Activated CD4-positive, alpha-beta T cell treated with anti-CD3 and anti-CD28 coated beads, Interleukin-2, amount 50 U/mL, for 1 hour (primary cell): ENCODE data around the gene CSNK2A2.
A peak's percentile ranks its signal among the peaks of the same experiment; 100 is the strongest.

Source experiments
- DNase-seq: peaks from one replicate; pipeline ENCODE4 v3.0.0-alpha.2; 2020

The CSNK2A2 gene

DNA sequence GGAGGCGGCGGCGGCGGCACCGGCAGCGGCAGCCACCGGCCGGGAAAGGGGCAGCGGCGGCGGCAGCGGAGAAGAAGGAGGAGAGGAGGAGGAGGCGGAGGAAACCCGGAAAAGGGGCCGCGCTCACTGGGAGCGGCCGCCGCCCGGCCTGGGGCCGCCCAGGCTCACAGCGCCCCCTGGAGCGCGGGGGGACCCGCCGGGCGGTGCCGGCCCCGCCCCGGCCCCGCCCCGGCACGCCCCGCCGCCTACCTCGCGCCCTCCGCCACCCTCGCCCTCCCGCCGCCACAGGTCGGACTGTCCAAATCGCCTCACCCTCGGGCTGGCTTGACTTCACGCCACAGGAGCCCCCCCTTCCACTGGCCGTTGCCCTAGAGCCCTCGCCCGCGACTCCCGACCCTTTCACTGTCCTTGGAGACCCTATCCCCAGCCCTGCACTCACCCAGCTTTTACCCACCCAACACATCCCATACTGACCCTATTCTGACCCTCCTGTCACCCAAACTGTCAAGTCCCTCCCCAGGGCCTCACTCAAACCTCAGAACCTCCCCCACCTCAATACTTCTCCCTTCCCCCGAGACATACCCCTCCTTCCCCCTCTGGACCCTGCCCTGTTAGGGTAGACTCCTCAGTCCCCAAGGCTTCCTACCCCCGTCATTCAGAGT, at the start of gene CSNK2A2:
TSS of gene CSNK2A2 (minus strand) at position 85 of the 662 bp plus-strand sequence. CDS start 370 bp downstream, outside the sequence.
- peak; percentile 68 for DNase-seq

DNA sequence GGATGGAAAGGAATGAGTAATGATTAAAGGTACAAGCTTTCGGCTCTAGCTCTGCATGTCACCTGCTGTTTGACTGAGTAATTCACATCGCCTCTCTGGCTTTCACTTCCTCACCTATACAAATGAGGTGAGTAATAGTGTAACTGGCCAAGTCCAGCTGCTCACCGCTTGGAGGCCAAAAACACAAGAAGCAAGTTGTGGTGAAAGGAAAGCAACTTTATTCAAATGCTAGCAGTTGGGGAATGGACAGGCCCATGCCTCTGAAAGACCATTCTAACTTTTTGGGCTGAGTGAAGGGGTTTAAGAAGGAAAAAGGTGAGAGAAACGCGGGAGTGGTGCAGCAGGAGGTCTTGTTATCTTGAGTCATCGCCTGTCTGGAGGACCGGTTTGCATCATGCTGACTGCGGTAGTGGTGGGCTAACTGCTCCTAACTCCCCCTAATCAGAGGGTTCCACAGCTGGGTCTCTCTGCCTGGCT, 45.7 kb upstream of the CSNK2A2 start:
- no peak for DNase-seq

DNA sequence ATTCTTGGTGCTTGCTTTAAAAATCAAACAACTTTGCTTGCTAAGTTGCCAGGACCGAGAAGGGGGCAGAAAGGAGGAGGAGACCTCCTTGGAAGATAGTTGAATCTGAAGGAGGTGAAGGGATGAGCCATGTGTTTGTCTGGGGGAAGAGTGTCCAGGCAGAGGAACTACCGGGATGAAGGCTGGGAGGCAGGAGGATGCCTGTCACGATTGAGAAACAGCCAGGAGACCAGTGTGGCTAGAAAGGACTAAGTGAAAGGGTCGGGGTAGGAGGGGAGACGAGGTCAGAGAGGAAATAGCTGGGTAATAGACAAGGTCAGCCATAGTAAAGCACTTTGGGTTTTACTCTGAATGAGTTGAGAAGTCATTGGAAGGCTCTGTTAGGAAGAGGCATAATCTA, 38.9 kb upstream of the CSNK2A2 start:
- no peak for DNase-seq

DNA sequence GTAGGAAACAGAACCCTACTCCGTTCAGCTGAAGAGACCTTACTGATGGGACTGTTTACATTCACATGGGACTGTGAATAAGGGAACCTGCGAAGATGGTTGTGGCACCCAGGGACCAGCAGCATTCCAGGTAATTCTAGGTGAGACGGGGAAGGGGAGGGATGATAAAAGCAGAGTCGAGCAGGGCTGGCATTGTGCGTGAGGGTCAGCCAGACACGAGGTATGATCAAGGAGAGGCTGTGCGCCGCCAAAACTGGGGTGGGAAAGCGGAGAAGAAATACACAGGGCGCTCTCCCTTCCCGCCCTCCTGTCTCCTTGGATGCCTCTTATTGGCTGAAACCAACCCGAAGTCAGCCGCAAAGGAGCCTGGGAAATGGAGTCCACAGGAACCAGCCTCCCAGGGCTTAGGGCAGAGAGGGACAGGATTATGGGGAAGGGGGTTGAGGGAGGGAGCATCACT, 38.4 kb upstream of the CSNK2A2 start:
- peak; percentile 60 for DNase-seq

DNA sequence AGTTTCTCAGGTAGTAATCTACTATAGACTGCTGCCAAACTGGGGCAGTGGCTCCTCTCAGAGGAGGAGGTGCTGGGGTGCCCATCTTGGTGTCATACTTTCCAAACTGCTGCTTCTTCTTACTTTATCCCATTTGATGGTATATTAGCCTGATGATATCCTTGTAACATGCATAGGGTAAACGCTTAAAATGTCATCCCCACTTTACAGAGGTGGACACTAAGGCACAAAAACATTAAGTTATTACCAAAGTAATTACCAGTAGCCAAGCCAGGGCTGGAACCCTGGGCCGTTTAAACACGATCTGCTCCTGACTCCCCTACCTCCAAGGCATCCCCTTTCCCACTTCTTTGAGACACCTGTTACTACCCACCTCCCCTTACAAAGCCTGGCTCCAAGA, 37.8 kb upstream of the CSNK2A2 start:
- DNase-seq, result no peak

DNA sequence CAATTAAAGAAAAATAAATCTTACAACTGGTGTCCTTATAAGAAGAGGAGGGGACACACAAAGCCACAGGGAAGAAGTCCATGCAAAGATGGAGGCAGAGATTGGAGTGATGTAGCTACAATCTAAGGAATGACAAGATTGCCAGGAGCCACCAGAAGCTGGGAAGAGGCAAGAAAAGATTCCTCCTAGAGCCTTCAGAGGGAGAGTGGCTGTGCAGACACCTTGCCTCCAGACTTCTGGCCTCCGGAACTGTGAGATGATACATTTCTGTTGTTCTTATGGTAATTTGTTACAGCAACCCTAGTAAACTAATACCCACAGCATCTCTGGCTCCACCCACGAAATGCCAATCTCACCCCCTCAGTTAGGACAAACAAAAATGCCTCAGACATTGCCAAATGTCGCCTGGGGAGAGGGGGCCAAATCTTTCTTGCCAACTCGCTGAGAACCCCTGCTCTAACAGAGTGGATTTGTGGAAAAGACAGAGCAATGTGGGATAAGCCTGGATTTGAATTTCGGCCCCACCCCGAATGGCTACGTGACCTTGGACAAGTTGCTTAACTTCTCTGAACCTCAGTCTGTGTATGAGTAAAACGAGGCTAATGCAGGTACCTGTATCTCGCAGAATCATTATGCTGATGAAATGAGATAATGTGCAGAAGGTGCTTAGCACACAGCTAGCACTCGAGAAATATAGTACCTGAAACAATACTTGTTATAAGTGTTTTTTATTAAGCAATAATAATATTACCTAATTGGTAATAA, 37.1 kb upstream of the CSNK2A2 start:
- DNase-seq, result no peak

DNA sequence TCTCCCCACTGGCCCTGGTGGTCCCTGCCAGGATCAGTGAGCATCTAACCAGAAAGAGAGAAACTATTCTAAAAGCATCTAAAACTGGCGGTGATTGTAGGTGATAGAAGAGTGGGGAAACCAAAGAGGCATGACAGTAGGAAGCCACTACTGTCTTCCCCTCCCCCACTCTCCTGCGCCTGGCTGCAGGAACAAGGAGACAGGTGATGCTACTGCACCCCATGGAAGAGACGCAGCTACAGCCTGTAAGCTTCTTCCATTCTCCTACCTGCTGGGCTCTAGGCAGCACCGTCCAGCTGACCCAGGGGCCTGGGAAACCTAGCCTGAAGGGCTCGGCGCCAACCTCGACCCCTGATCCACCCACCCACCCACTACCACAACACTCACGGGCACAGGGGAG, 32.4 kb upstream of the CSNK2A2 start:
- no peak for DNase-seq

DNA sequence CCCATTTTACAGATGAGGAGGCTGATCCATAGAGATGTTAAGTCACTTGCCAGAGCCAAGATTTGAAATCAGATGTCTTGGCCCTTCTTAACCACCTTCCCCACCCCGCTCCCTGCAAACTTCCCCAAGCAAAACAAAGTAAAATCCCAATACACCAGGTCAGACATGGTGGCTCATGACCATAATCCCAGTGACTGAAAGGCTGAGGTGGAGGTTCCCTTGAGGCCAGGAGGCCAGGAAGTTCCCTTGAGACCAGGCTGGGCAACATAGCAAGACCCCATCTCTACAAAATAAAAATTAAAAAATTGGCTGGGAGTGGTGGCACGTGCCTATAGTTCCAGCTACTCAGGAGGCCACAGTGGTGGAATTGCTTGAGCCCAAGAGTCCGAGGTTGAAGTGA, 28.9 kb upstream of the CSNK2A2 start:
- DNase-seq, result no peak

DNA sequence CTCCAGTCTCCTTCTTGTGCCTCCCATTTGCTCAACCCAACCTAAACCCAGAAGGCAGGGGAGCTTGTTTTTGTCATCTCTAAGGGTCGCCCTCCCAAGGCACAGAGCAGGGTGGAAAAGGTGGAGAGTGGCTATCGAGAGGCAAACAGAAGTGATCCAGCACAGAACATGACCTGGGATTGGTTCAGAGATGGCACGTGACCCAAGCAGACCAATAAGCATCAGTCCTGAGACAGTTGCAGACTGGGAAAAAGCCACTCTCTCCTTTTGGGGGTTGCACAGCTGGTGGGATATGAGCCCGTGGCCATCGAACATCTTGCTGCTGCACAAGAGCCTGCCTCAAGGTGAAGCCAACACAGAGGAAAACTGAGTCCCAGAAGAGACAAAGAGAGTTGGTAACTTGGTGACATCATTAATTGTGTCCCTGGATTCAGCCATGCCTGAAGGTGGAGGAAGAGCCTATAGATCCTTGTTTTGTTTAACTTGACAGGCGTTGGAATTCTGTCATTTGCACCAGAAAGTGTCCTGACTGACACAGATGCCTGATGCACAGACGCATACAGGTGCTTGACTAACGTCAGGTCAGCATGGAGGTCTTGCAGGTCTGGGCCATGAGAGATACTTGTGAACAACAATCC, 28.2 kb upstream of the CSNK2A2 start:
- no peak for DNase-seq

DNA sequence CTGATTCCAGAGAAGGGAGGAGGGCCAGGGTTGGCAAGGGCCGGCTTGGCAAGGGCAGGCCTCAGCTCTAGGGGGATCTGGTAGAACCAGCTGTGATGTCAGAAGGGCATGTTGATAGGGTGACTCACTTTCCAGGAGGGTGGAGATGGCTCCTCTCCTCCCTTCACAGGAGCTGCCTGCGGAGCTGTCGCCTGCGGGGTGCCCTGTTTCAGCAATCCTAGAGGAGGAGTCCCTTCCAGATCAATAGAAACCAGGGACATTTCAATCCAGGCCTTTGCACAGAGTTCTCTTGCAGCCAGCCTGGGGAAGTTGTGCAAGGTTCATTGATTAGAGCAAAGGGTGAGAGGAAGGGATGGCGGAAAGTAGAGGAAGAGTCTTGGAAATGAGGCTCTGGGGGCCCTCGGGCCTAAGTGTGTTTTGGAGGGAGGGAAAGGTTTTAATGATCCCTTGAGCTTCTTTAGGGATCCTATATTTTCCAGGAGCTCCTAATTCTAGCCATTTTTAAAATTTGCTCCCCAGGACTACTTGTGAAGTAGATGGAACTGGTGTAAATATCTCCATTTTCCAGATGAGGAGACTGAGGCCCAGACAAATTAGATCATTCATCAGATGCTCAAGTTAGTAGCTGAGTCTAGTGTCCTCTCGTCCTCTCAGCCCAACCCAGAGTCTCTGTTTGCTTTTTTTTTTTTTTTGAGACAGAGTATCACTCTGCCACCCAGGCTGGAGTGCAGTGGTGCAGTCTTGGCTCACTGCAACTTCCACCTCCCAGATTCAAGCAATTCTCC, 24.8 kb upstream of the CSNK2A2 start:
- no peak for DNase-seq

GRCh38 chr16:58219432-58219831, 21.5 kb upstream of the CSNK2A2 start:
- no peak for DNase-seq

- no peak for DNase-seq
Observed at GRCh38 chr16:58218786-58219185, 20.9 kb upstream of the CSNK2A2 start.

DNA sequence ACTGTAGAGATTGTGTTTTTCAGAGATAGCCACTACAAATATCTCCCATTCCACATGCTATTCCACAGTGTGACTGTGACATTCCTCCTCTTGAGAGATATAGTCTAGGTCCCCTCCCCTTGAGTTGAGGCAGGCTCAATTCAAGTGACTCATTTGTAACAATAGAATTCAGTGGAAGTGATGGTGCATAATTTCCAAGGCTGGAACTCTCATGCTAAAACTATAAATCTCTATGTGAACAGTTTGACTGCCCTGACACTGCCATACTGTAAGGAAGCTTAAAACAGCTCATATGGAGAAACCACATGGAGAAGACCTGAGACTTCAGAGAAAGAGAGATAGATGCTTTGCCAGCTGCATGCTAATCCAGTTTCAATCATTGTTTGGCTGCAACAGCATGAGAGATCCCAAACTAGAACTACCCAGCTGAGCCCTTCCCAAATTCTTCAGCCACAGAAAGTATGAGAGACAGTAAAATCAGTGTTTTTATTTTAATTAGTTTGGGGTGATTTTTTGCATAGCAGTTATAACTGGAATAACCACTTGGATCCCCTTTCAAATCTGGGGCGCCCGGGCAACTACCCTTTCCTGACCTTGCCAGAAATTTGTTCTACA, 19.5 kb upstream of the CSNK2A2 start:
- no peak for DNase-seq

DNA sequence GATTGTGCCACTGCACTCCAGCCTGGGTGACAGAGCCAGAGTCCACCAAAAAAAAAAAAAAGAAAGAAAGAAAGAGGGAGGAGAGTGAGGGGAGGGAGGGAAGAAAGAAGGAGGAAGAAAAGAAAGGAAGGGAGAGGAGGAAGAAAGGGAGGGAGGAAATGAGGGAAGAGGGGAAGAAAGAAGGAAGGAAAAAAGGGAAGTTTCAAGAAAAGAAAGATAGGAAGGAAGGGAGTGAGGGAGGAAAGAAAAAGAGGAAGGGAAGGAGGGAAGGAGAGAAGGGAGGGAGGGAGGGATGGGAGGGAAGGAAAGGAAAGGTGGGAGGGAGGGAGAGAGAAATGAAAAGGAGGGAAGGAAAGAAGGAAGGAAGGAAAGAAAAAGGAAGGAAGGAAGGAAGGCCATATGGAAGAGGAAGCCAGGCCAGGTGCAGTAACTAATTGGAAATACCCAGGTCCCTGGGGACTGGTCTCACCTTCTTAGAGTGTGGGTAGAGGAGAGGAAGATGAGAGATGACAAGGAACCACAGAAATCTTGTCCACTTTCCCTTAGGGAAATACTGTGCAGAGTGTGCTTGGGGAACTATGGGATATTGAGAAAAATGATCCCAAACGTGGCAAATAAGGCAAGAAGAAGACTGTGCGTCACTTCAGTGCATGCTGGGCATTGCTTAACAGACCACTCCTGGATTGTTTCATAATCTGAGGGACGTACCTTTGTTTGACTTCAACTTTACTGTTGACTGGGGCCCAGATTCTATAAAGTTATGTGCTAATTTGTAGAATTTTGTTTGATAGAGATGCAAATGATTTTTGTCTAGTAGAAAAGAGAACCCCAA, 15.1 kb upstream of the CSNK2A2 start:
- DNase-seq, result no peak

DNA sequence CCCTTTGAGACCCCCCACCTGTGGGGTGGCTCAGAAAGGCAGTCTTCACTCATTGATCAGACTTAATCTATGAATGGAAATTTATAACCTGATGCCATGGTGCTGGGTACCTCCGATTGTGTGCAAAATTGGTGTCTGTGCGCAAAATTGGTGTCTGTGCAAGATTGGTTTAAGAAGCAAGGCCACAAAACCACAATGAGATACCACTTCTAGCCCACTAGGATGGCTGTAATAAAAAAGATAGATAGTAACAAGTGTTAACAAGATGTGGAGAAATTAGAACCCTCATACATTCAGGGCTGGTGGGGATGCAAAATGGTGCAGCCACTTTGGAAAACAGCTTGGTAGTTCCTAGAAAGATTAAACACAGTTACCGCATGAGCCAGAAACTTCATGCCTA, 13.9 kb upstream of the CSNK2A2 start:
- DNase-seq, result no peak

- DNase-seq, result no peak
Observed at GRCh38 chr16:58211245-58211644, 13.3 kb upstream of the CSNK2A2 start.

- no peak for DNase-seq
Observed at GRCh38 chr16:58205276-58206036, 7.5 kb upstream of the CSNK2A2 start.

GRCh38 chr16:58201163-58201562, 3.3 kb upstream of the CSNK2A2 start:
- DNase-seq, result no peak

- no peak for DNase-seq
Observed at GRCh38 chr16:58200004-58200797, 2.3 kb upstream of the CSNK2A2 start.
